ENCODE measurements around the gene TP63.

GRCh38 chr3:189588070-189588469 is 43.1 kb upstream of the TP63 start:
- TF ChIP-seq POLR2A (IDR thresholded peaks at IDR 0.05; ENCODE audit: low read length) (no peak), CTCF (IDR thresholded peaks at IDR 0.05) (no peak), JUN (IDR thresholded peaks at IDR 0.05) (no peak), HES2 (IDR thresholded peaks at IDR 0.05) (no peak), HEYL (CRISPR knock-in tag; IDR thresholded peaks at IDR 0.05) (no peak), ZFP36 (IDR thresholded peaks at IDR 0.05; ENCODE audit: borderline replicate concordance, partially characterized antibody) (no peak), PHF8 (IDR thresholded peaks at IDR 0.05; ENCODE audit: borderline replicate concordance, low read depth) (no peak), MYC (IDR thresholded peaks at IDR 0.05; ENCODE audit: borderline replicate concordance, low read length) (no peak), KDM5A (IDR thresholded peaks at IDR 0.05) (no peak)

All from A549 (cell line).